HepG2 (cell line): ENCODE results near the gene MISP3. TPM values are rescaled to one million over a fixed set of nuclear protein-coding genes. Genes with fewer than 3 reads are reported as not detected.

ENCODE experiments used
- ARHGAP35 ChIP-seq: sonication (generic); formaldehyde crosslinking; IDR thresholded peaks from 2 replicates; pipeline ENCODE4 v1.9.0; 2022; ENCODE audit warnings: mild to moderate bottlenecking, inconsistent platforms, moderate library complexity, missing genetic modification reagents, borderline replicate concordance
- ARID2 ChIP-seq: sonication (generic); formaldehyde crosslinking; IDR thresholded peaks from 2 replicates; pipeline ENCODE4 v1.8.1; 2022; ENCODE audit warnings: mild to moderate bottlenecking, missing genetic modification reagents, borderline replicate concordance
- ATF1 ChIP-seq: IDR thresholded peaks from 2 replicates; pipeline ENCODE4 v1.6.1; 2016; ENCODE audit warnings: mild to moderate bottlenecking, control low read depth
- ATF7-NPFF ChIP-seq: sonication (generic); formaldehyde crosslinking; IDR thresholded peaks from 2 replicates; pipeline ENCODE4 v1.8.1; 2023; ENCODE audit warnings: mild to moderate bottlenecking, low read depth, missing genetic modification reagents, moderate library complexity
- CBX2 ChIP-seq, 2 experiments: fragments of 200-600 bp in 1 of 2; sonication (generic); formaldehyde crosslinking in 1 of 2; IDR thresholded peaks; 2 replicates each; pipeline versions ENCODE4 v1.7.0 to v1.8.1; 2018 to 2022; ENCODE audit warnings: low read depth in 2 of 2, low read length in 1 of 2, mild to moderate bottlenecking in 1 of 2, missing genetic modification reagents in 1 of 2
- GPN1 ChIP-seq: sonication (generic); formaldehyde crosslinking; IDR thresholded peaks from 2 replicates; pipeline ENCODE4 v1.5.1; 2020; ENCODE audit warnings: missing genetic modification reagents, borderline replicate concordance
- HNRNPK ChIP-seq: fragments of 200-400 bp; formaldehyde crosslinking; IDR thresholded peaks from 2 replicates; pipeline ENCODE4 v1.6.1; 2018; ENCODE audit warnings: low read length, low read depth, moderate library complexity, mild to moderate bottlenecking; ENCODE audit not compliant: poor library complexity, severe bottlenecking
- KLF9 ChIP-seq: IDR thresholded peaks from 2 replicates; pipeline ENCODE4 v1.6.1; 2016; ENCODE audit warnings: low read depth
- KMT2B ChIP-seq: IDR thresholded peaks from 2 replicates; pipeline ENCODE4 v1.6.1; 2016; ENCODE audit warnings: missing genetic modification reagents, missing compliant biosample characterization
- NONO ChIP-seq, 2 experiments: fragments of 450-650 bp in 1 of 2; sonication (generic) in 1 of 2; formaldehyde crosslinking in 1 of 2; IDR thresholded peaks in 1 of 2; conservative IDR thresholded peaks in 1 of 2; 2 replicates each; pipeline versions ENCODE4 v1.6.1 to v1.8.0; 2017 to 2022; ENCODE audit warnings: mild to moderate bottlenecking in 1 of 2, missing genetic modification reagents in 1 of 2, moderate library complexity in 1 of 2
- NPAS2 ChIP-seq: sonication (generic); formaldehyde crosslinking; IDR thresholded peaks from 2 replicates; pipeline ENCODE4 v1.8.0; 2022; ENCODE audit warnings: mild to moderate bottlenecking, missing genetic modification reagents, borderline replicate concordance
- RORA ChIP-seq: sonication (generic); formaldehyde crosslinking; IDR thresholded peaks from 2 replicates; pipeline ENCODE4 v1.5.0; 2020; ENCODE audit warnings: mild to moderate bottlenecking, missing genetic modification reagents, moderate library complexity
- SKI ChIP-seq: fragments of 450-650 bp; IDR thresholded peaks from one replicate; pipeline ENCODE4 v1.6.1; 2018; ENCODE audit warnings: mild to moderate bottlenecking; ENCODE audit not compliant: partially characterized antibody
- SP1 ChIP-seq, 2 experiments: fragments of 450-650 bp in 1 of 2; sonication (generic) in 1 of 2; formaldehyde crosslinking in 1 of 2; IDR thresholded peaks; 2 replicates each; pipeline versions ENCODE4 v1.4.0 to v1.6.1; 2016 to 2020; ENCODE audit warnings: missing genetic modification reagents in 1 of 2
- TRIM22 ChIP-seq: fragments of 450-650 bp; IDR thresholded peaks from 2 replicates; pipeline ENCODE4 v1.6.1; 2017
- ZNF121 ChIP-seq: sonication (generic); formaldehyde crosslinking; IDR thresholded peaks from 2 replicates; pipeline ENCODE4 v1.5.0; 2020; ENCODE audit warnings: mild to moderate bottlenecking, missing genetic modification reagents
- ZNF530 ChIP-seq: sonication (generic); formaldehyde crosslinking; IDR thresholded peaks from 2 replicates; pipeline ENCODE4 v1.5.0; 2020; ENCODE audit warnings: low read depth, mild to moderate bottlenecking, missing genetic modification reagents
- ZNF605 ChIP-seq: sonication (generic); formaldehyde crosslinking; IDR thresholded peaks from 2 replicates; pipeline ENCODE4 v1.8.0; 2022; ENCODE audit warnings: mild to moderate bottlenecking, missing genetic modification reagents
- ZNF615 ChIP-seq: sonication (generic); formaldehyde crosslinking; IDR thresholded peaks from 2 replicates; pipeline ENCODE4 v1.5.0; 2020; ENCODE audit warnings: mild to moderate bottlenecking, missing genetic modification reagents, borderline replicate concordance
- ZNF629 ChIP-seq: sonication (generic); formaldehyde crosslinking; conservative IDR thresholded peaks from 2 replicates; pipeline ENCODE4 v1.5.0; 2020; ENCODE audit warnings: missing genetic modification reagents
- ZSCAN5A ChIP-seq: sonication (generic); formaldehyde crosslinking; IDR thresholded peaks from 2 replicates; pipeline ENCODE4 v1.8.0; 2022; ENCODE audit warnings: mild to moderate bottlenecking, missing genetic modification reagents, borderline replicate concordance
- polyA plus RNA-seq, 8 experiments: library from polyadenylated mRNA; depleted of rRNA in 3 of 8; stranded (reverse) in 7 of 8; unstranded in 1 of 8; fragments of >200 nt; fragmentation: Illumina TruSeq in 4 of 8; extraction: Trizol in 4 of 8; gene quantifications; 2 replicates each; pipeline versions ENCODE4 v1.2.1 to v1.2.3, GENCODE V29; 2011 to 2016; ENCODE audit warnings: low read depth in 4 of 8, missing spikeins in 1 of 8, mixed read lengths in 1 of 8; ENCODE audit not compliant: insufficient read depth in 1 of 8
- total RNA-seq, 5 experiments: library from RNA; depleted of rRNA; stranded (reverse); fragments of >200 nt; fragmentation: Illumina TruSeq; extraction: Trizol; gene quantifications; 2 replicates each; pipeline ENCODE4 v1.2.3, GENCODE V29; 2016; ENCODE audit warnings: low read depth in 1 of 5
- TF ChIP-seq, protein P1 (sequence below): sonication (generic); formaldehyde crosslinking; IDR thresholded peaks from 2 replicates; pipeline ENCODE4 v1.8.0; 2022; ENCODE audit warnings: mild to moderate bottlenecking, missing genetic modification reagents, moderate library complexity
- TF ChIP-seq, protein P2 (sequence below): sonication (generic); formaldehyde crosslinking; IDR thresholded peaks from 2 replicates; pipeline ENCODE4 v1.5.0; 2020; ENCODE audit warnings: missing genetic modification reagents
- TF ChIP-seq, protein P3 (sequence below): sonication (generic); formaldehyde crosslinking; IDR thresholded peaks from 2 replicates; pipeline ENCODE4 v1.5.1; 2020; ENCODE audit warnings: mild to moderate bottlenecking, missing genetic modification reagents, borderline replicate concordance

Gene MISP3
- total and polyA plus RNA-seq, 2 of the 13 experiments (the other 11 are each of a cell fraction or from before 2014, with no cell fraction given) = 2.5 to 5.4 TPM

- TF ChIP-seq ZNF121 (CRISPR knock-in tag) = no peak
- no peak for TF ChIP-seq ATF1
- no peak for TF ChIP-seq KLF9 (CRISPR knock-in tag)
- TF ChIP-seq GPN1 (CRISPR knock-in tag) = no peak
- TF ChIP-seq ATF7-NPFF = peak; percentile 16; the same call in 1 of the 2 replicates
- TF ChIP-seq HNRNPK = no peak
- TF ChIP-seq SP1 (IDR thresholded peaks at IDR 0.05) = no peak
- no peak; the same call in 1 of the 2 replicates for TF ChIP-seq SP1 (CRISPR knock-in tag; IDR thresholded peaks at IDR 0.05)
- no peak for TF ChIP-seq TRIM22
- TF ChIP-seq ZNF629 (CRISPR knock-in tag) = no peak
- no peak for TF ChIP-seq NPAS2 (CRISPR knock-in tag)
- no peak for TF ChIP-seq CBX2 (IDR thresholded peaks at IDR 0.05; ENCODE audit: low read depth, low read length)
- TF ChIP-seq CBX2 (CRISPR knock-in tag; IDR thresholded peaks at IDR 0.05; ENCODE audit: low read depth) = no peak
- TF ChIP-seq ZNF530 (CRISPR knock-in tag) = no peak
- TF ChIP-seq, protein P1, sequence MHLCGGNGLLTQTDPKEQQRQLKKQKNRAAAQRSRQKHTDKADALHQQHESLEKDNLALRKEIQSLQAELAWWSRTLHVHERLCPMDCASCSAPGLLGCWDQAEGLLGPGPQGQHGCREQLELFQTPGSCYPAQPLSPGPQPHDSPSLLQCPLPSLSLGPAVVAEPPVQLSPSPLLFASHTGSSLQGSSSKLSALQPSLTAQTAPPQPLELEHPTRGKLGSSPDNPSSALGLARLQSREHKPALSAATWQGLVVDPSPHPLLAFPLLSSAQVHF (CRISPR knock-in tag) = 0 out of 2 replicates have a peak, but pooled peaks have one; percentile 2
- no peak for TF ChIP-seq ARID2 (CRISPR knock-in tag)
- TF ChIP-seq, protein P2, sequence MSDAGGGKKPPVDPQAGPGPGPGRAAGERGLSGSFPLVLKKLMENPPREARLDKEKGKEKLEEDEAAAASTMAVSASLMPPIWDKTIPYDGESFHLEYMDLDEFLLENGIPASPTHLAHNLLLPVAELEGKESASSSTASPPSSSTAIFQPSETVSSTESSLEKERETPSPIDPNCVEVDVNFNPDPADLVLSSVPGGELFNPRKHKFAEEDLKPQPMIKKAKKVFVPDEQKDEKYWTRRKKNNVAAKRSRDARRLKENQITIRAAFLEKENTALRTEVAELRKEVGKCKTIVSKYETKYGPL = no peak
- TF ChIP-seq, protein P3, sequence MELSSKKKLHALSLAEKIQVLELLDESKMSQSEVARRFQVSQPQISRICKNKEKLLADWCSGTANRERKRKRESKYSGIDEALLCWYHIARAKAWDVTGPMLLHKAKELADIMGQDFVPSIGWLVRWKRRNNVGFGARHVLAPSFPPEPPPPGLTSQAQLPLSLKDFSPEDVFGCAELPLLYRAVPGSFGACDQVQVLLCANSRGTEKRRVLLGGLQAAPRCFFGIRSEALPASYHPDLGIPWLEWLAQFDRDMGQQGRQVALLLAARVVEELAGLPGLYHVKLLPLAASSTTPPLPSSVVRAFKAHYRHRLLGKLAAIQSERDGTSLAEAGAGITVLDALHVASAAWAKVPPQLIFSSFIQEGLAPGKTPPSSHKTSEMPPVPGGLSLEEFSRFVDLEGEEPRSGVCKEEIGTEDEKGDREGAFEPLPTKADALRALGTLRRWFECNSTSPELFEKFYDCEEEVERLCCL (CRISPR knock-in tag) = no peak
- no peak for TF ChIP-seq ZNF615 (CRISPR knock-in tag)
- no peak for TF ChIP-seq SKI
- TF ChIP-seq ARHGAP35 (CRISPR knock-in tag) = no peak
- no peak for TF ChIP-seq NONO (IDR thresholded peaks at IDR 0.05)
- no peak for TF ChIP-seq NONO (CRISPR knock-in tag; conservative IDR thresholded peaks at IDR 0.05)
- TF ChIP-seq ZSCAN5A (CRISPR knock-in tag) = no peak
- TF ChIP-seq KMT2B = no peak
- TF ChIP-seq RORA (CRISPR knock-in tag) = no peak
- no peak for TF ChIP-seq ZNF605 (CRISPR knock-in tag)
Measured at GRCh38 chr19:14072535-14073260, at the start of gene MISP3 (continued).
